ENCODE data around the gene DQX1. TPM values are rescaled to one million over a fixed set of nuclear protein-coding genes. Genes with fewer than 3 reads are reported as not detected.

DQX1 gene
- total and polyA plus RNA-seq, 9 of the 15 experiments (the other 6 are each of a cell fraction or from before 2014, with no cell fraction given) = 0.04 to 0.38 (median 0.18) TPM; not detected in 1

DNA sequence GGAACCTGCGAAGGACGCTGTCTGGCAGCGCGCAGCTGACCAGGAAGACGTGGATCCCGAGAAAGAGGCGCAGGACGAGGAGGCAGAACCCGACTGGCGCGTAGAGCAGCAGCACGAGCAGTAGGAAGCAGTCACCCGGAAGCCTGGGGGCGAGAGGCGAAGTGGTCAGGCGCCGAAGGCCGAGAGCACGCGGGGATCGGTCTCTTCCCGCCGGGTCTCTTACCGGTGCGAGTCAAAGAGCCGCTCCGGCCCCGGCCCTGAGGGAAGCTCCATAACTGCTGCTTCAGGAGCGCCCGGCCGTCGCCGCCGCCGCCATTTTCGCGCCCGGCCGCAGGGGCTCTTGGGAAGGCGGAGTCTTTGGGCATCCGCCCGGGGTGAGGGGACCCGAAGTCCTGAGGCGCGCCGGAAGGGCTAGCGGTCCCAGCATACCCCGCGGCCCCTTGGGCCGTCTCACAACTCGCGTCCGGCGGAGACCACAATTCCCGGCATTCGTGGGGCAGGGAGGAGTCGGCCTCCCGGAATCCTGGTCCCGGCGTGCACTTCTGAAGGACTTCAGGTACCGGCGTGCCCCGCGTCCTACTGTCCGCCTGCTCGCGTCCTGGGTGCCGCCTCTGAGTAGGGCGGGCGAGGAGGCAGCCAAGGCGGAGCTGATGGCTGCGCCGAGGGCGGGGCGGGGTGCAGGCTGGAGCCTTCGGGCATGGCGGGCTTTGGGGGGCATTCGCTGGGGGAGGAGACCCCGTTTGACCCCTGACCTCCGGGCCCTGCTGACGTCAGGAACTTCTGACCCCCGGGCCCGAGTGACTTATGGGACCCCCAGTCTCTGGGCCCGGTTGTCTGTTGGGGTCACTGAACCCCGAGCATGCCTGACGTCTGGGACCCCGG lies 3.6 kb upstream of the DQX1 start, which contains the start of the genes AUP1 and HTRA2 (continued):
- TF ChIP-seq ZKSCAN1 (IDR thresholded peaks at IDR 0.05; ENCODE audit: low read depth, low read length) = peak; percentile 52; the same call in 1 of the 2 replicates
- no peak for TF ChIP-seq CBFA2T2 (conservative IDR thresholded peaks at IDR 0.05)
- TF ChIP-seq CBX5 (IDR thresholded peaks at IDR 0.05; ENCODE audit: borderline replicate concordance, low read depth) = no peak
- TF ChIP-seq DMBX1 (CRISPR knock-in tag; IDR thresholded peaks at IDR 0.05; ENCODE audit: borderline replicate concordance) = no peak
- TF ChIP-seq JUNB (CRISPR knock-in tag; conservative IDR thresholded peaks at IDR 0.05) = no peak
- TF ChIP-seq PHF20 (IDR thresholded peaks at IDR 0.05; ENCODE audit: partially characterized antibody) = peak; percentile 87
- TF ChIP-seq MBD2 (IDR thresholded peaks at IDR 0.05; ENCODE audit: borderline replicate concordance, low read depth) = peak; percentile 90
- TF ChIP-seq ZNF311 (CRISPR knock-in tag; IDR thresholded peaks at IDR 0.05) = no peak
- TF ChIP-seq SIX5 (IDR thresholded peaks at IDR 0.05; ENCODE audit: borderline replicate concordance in 1 of 2, insufficient read depth in 1 of 2, low read depth in 1 of 2, low read length in 2 of 2) = peak; percentile 87 to 92
- TF ChIP-seq TCF7L2 (IDR thresholded peaks at IDR 0.05; ENCODE audit: low read depth, low read length) = peak; percentile 52; the same call in 1 of the 2 replicates
- TF ChIP-seq GATAD2A (IDR thresholded peaks at IDR 0.05) = no peak
- no peak for TF ChIP-seq TSC22D4 (tag; IDR thresholded peaks at IDR 0.05)
- no peak for TF ChIP-seq SP2 (IDR thresholded peaks at IDR 0.05; ENCODE audit: extremely low read depth, low read depth, low read length, poor library complexity, severe bottlenecking)
- TF ChIP-seq, protein P1, sequence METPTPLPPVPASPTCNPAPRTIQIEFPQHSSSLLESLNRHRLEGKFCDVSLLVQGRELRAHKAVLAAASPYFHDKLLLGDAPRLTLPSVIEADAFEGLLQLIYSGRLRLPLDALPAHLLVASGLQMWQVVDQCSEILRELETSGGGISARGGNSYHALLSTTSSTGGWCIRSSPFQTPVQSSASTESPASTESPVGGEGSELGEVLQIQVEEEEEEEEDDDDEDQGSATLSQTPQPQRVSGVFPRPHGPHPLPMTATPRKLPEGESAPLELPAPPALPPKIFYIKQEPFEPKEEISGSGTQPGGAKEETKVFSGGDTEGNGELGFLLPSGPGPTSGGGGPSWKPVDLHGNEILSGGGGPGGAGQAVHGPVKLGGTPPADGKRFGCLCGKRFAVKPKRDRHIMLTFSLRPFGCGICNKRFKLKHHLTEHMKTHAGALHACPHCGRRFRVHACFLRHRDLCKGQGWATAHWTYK (CRISPR knock-in tag; IDR thresholded peaks at IDR 0.05) = no peak
- no peak for TF ChIP-seq ELK1 (CRISPR knock-in tag; IDR thresholded peaks at IDR 0.05)
- no peak for TF ChIP-seq DDX20 (tag; IDR thresholded peaks at IDR 0.05; ENCODE audit: low read depth)
- no peak for TF ChIP-seq DACH1 (IDR thresholded peaks at IDR 0.05; ENCODE audit: partially characterized antibody)
- TF ChIP-seq, protein P2, sequence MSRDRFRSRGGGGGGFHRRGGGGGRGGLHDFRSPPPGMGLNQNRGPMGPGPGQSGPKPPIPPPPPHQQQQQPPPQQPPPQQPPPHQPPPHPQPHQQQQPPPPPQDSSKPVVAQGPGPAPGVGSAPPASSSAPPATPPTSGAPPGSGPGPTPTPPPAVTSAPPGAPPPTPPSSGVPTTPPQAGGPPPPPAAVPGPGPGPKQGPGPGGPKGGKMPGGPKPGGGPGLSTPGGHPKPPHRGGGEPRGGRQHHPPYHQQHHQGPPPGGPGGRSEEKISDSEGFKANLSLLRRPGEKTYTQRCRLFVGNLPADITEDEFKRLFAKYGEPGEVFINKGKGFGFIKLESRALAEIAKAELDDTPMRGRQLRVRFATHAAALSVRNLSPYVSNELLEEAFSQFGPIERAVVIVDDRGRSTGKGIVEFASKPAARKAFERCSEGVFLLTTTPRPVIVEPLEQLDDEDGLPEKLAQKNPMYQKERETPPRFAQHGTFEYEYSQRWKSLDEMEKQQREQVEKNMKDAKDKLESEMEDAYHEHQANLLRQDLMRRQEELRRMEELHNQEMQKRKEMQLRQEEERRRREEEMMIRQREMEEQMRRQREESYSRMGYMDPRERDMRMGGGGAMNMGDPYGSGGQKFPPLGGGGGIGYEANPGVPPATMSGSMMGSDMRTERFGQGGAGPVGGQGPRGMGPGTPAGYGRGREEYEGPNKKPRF (IDR thresholded peaks at IDR 0.05; ENCODE audit: low read depth, low read length) = no peak
- peak; percentile 44 for TF ChIP-seq PRDM10 (IDR thresholded peaks at IDR 0.05; ENCODE audit: partially characterized antibody)

Data from K562 (cell line).